ENCODE results near the gene AFG1L. TPM values are rescaled to one million over a fixed set of nuclear protein-coding genes. Genes with fewer than 3 reads are reported as not detected.
A peak's percentile ranks its signal among the peaks of the same experiment; 100 is the strongest.

The AFG1L gene
- total RNA-seq, 1 donor = 4.0 TPM

- Histone ChIP-seq H2AFZ (ENCODE audit: low read length) (no peak overlapping the region), H3K4me2 (ENCODE audit: insufficient read depth, low read length) (no peak overlapping the region), H4K20me1 (ENCODE audit: insufficient read depth, low read length) (no peaks in the 10 kb centered on the region), H3K9me3 (ENCODE audit: low read depth, low read length) (no peaks in the 10 kb centered on the region), H3K4me3 (ENCODE audit: insufficient read depth, low read length) (no peak overlapping the region), H3K79me2 (ENCODE audit: insufficient read depth, low read length) (no peaks in the 10 kb centered on the region), H3K4me1 (ENCODE audit: insufficient read depth, low read length) (no peaks in the 10 kb centered on the region), H3K27me3 (ENCODE audit: insufficient read depth, low read length) (no peaks in the 10 kb centered on the region), H3K36me3 (ENCODE audit: insufficient read depth, low read length) (no peaks in the 10 kb centered on the region), H3K27ac (ENCODE audit: low read depth, low read length) (no peak overlapping the region)
- no peak for TF ChIP-seq CTCF (IDR thresholded peaks at IDR 0.05; ENCODE audit: extremely low read depth, low read depth, low read length)
- DNase-seq (ENCODE audit: insufficient read length, low spot score, missing footprints) = no peak
Observed at GRCh38 chr6:108524528-108525248, 229.8 kb downstream of the AFG1L start.

GRCh38 chr6:108526739-108527174, 231.9 kb downstream of the AFG1L start:
- Histone ChIP-seq H3K27me3 (ENCODE audit: insufficient read depth, low read length) (no peaks in the 10 kb centered on the region), H2AFZ (ENCODE audit: low read length) (no peak overlapping the region), H3K4me1 (ENCODE audit: insufficient read depth, low read length) (no peaks in the 10 kb centered on the region), H4K20me1 (ENCODE audit: insufficient read depth, low read length) (no peaks in the 10 kb centered on the region), H3K27ac (ENCODE audit: low read depth, low read length) (no peak overlapping the region), H3K79me2 (ENCODE audit: insufficient read depth, low read length) (no peaks in the 10 kb centered on the region), H3K36me3 (ENCODE audit: insufficient read depth, low read length) (no peaks in the 10 kb centered on the region), H3K9me3 (ENCODE audit: low read depth, low read length) (no peaks in the 10 kb centered on the region), H3K4me2 (ENCODE audit: insufficient read depth, low read length) (no peak overlapping the region), H3K4me3 (ENCODE audit: insufficient read depth, low read length) (no peak overlapping the region)
- TF ChIP-seq CTCF (IDR thresholded peaks at IDR 0.05; ENCODE audit: extremely low read depth, low read depth, low read length) = peak; percentile 75
- no peak for DNase-seq (ENCODE audit: insufficient read length, low spot score, missing footprints)

GRCh38 chr6:108528878-108529277, 234.0 kb downstream of the AFG1L start:
- no peak for DNase-seq (ENCODE audit: insufficient read length, low spot score, missing footprints)
- no peak for TF ChIP-seq CTCF (IDR thresholded peaks at IDR 0.05; ENCODE audit: extremely low read depth, low read depth, low read length)
- no peaks in the 10 kb centered on the region for H3K79me2 ChIP-seq (ENCODE audit: insufficient read depth, low read length)
- H3K4me2 ChIP-seq (ENCODE audit: insufficient read depth, low read length) = no peak overlapping the region
- no peaks in the 10 kb centered on the region for H3K4me1 ChIP-seq (ENCODE audit: insufficient read depth, low read length)
- H3K27ac ChIP-seq (ENCODE audit: low read depth, low read length) = no peak overlapping the region
- no peaks in the 10 kb centered on the region for H3K27me3 ChIP-seq (ENCODE audit: insufficient read depth, low read length)
- no peak overlapping the region for H2AFZ ChIP-seq (ENCODE audit: low read length)
- H4K20me1 ChIP-seq (ENCODE audit: insufficient read depth, low read length) = no peaks in the 10 kb centered on the region
- H3K4me3 ChIP-seq (ENCODE audit: insufficient read depth, low read length) = no peak overlapping the region
- no peaks in the 10 kb centered on the region for H3K36me3 ChIP-seq (ENCODE audit: insufficient read depth, low read length)
- no peaks in the 10 kb centered on the region for H3K9me3 ChIP-seq (ENCODE audit: low read depth, low read length)

- Histone ChIP-seq H3K27me3 (ENCODE audit: insufficient read depth, low read length) (peaks cover 7% of the 10 kb centered on the region), H4K20me1 (ENCODE audit: insufficient read depth, low read length) (no peaks in the 10 kb centered on the region), H3K79me2 (ENCODE audit: insufficient read depth, low read length) (no peaks in the 10 kb centered on the region), H3K4me1 (ENCODE audit: insufficient read depth, low read length) (no peaks in the 10 kb centered on the region), H3K9me3 (ENCODE audit: low read depth, low read length) (no peaks in the 10 kb centered on the region), H3K4me2 (ENCODE audit: insufficient read depth, low read length) (no peak overlapping the region), H3K4me3 (ENCODE audit: insufficient read depth, low read length) (no peak overlapping the region), H3K36me3 (ENCODE audit: insufficient read depth, low read length) (no peaks in the 10 kb centered on the region), H3K27ac (ENCODE audit: low read depth, low read length) (no peak overlapping the region), H2AFZ (ENCODE audit: low read length) (no peak overlapping the region)
- no peak for DNase-seq (ENCODE audit: insufficient read length, low spot score, missing footprints)
- no peak for TF ChIP-seq CTCF (IDR thresholded peaks at IDR 0.05; ENCODE audit: extremely low read depth, low read depth, low read length)
Observed at GRCh38 chr6:108531332-108531731, 236.5 kb downstream of the AFG1L start.
